IPS DF 6.9 (cell line): Measurements from ENCODE around the gene VPS33B.

Experiments
- DNase-seq: peaks from one replicate; pipeline ENCODE4 v3.0.0-alpha.2; 2013; ENCODE audit warnings: low read depth, low spot score
- H3K27ac ChIP-seq: one replicate; pipeline ENCODE4 v1.5.1; 2013; ENCODE audit warnings: low read length, control low read depth
- H3K27me3 ChIP-seq: 2 replicates; pipeline ENCODE4 v1.6.1; 2013; ENCODE audit warnings: mild to moderate bottlenecking, low read length; ENCODE audit not compliant: control insufficient read depth, insufficient read depth
- H3K36me3 ChIP-seq: 2 replicates; pipeline ENCODE4 v1.6.1; 2013; ENCODE audit warnings: low read length; ENCODE audit not compliant: control insufficient read depth, insufficient read depth
- H3K4me1 ChIP-seq: 2 replicates; pipeline ENCODE4 v1.6.1; 2013; ENCODE audit warnings: low read length; ENCODE audit not compliant: control insufficient read depth, insufficient read depth
- H3K4me3 ChIP-seq: 2 replicates; pipeline ENCODE4 v1.5.1; 2013; ENCODE audit warnings: mild to moderate bottlenecking, low read length
- H3K9me3 ChIP-seq: 2 replicates; pipeline ENCODE4 v1.6.1; 2013; ENCODE audit warnings: low read length, inconsistent platforms; ENCODE audit not compliant: control insufficient read depth, insufficient read depth
- WGBS: extraction: QIAGEN DNeasy Blood & Tissue Kit; methylation state at CpG from one replicate; pipeline ENCODE4 v1.1.7; 2013; ENCODE audit warnings: mixed read lengths, missing lambda C conversion rate; ENCODE audit not compliant: insufficient read length, insufficient coverage; 5-methylcytosine and 5-hydroxymethylcytosine counted together

The VPS33B gene

DNA sequence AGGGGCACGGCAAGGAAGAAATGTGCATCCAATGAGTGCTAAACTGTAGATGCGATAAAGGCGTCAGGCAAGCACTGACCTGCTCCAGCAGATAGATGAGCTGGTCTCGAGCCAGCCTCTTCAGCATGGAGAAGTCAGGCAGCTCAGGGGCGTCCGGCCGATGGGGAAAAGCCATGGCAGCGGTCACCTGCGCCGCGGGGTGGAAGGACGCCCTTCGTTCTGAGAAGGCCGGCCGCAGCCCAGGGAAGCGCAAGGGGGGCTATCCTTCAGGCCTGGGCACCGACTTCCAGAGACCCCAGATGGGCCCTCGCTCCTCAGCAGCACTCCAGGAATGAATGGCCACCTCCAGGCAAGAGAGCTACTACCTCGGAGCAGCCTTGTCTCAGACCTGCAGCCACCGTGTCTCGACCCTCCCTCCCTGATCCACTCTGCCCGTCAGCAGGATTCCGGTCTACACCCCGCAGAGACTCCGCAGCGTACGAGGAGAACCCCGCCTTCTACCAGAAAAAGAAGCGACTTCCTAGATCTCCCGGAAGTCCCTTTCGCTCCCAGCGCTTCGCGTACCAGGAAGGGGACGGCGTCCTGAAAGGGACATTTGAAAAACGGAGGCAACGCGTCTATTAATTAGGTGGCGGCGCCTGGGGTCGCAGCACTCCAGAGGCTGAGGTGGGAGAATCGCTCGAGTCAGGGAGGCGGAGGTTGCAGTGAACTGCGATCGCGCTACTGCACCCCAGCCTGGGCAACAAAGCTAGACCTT lies at the start of gene VPS33B:
Gene VPS33B, minus strand, starts transcription at position 520 of the 757 bp plus-strand sequence. Its CDS starts 345 bp downstream, at position 175.
- DNase-seq, result peak; percentile 72
- H3K4me3 ChIP-seq, result peak within 1 kb of the TSS; percentile 89
- no peaks in the 10 kb centered on the region for H3K36me3 ChIP-seq
- no peaks in the 10 kb centered on the region for H3K27me3 ChIP-seq
- no CpG with 5 or more reads among the region's 48 CpGs for WGBS
- no peaks in the 10 kb centered on the region for H3K4me1 ChIP-seq
- H3K27ac ChIP-seq, result no peak within 1 kb of the TSS
- no peaks in the 10 kb centered on the region for H3K9me3 ChIP-seq

DNA sequence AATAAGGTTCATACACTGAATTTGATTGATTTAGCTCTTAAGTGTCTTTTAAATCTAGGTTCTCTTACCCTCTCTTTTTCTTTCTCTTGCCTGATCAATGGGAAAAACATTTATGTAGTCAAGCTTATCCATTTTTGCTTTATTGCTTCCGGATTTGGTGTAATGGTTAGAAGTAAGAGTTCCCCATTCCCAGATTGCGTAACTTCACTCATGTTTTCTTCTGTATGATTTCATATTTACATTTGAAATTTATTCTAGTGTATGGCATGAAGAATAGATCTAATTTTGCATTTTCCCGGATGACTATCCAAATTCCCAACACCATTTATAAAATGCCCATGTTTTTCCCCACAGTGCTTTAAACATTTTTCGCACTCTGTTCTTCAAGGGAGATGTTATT lies 49.8 kb upstream of the VPS33B start:
- no CpG with 5 or more reads among the region's 4 CpGs for WGBS
- no peaks in the 10 kb centered on the region for H3K4me1 ChIP-seq
- H3K36me3 ChIP-seq, result no peaks in the 10 kb centered on the region
- H3K27me3 ChIP-seq, result no peaks in the 10 kb centered on the region
- no peaks in the 10 kb centered on the region for H3K9me3 ChIP-seq
- H3K27ac ChIP-seq, result no peak overlapping the region
- DNase-seq, result no peak
- H3K4me3 ChIP-seq, result no peak overlapping the region

DNA sequence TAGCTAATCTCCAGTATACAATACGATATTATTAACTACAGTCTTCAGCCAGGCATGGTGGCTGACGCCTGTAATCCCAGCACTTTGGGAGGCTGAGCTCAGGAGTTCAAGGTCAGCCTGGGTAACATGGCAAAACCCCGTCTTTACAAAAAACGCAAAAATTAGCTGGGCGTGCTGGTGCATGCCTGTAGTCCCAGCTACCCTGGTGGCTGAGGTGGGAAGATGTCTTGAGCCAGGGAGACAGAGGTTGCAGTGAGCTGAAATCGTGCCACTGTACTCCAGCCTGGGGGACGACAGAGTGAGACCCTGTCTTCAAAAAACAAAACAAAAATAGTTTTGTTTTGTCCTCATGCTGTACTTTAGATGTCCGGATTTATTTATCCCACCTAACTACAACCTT lies 48.5 kb upstream of the VPS33B start:
- no peaks in the 10 kb centered on the region for H3K4me1 ChIP-seq
- WGBS, result no CpG with 5 or more reads among the region's 8 CpGs
- H3K27me3 ChIP-seq, result no peaks in the 10 kb centered on the region
- no peak overlapping the region for H3K4me3 ChIP-seq
- H3K27ac ChIP-seq, result no peak overlapping the region
- no peaks in the 10 kb centered on the region for H3K9me3 ChIP-seq
- DNase-seq, result no peak
- no peaks in the 10 kb centered on the region for H3K36me3 ChIP-seq

DNA sequence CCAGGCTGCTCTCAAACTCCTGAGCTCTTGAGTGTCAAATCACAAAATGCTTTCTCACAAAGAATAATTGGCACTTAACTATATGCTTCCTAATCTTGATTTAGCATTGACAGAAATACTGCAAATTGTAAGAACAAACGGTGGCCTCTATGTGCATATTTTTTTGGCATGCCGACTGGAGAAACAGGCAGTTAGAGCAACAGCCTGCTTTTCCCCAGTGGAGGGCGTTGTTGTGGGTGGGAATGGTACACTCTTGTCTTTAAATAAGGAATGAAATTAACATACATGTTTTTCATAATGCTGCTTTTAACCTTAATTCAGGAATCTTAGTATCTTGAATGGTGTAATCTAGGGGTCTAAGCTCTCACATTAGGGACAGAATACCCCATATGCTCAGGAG lies 46.6 kb upstream of the VPS33B start:
- H3K4me3 ChIP-seq, result no peak overlapping the region
- no peaks in the 10 kb centered on the region for H3K36me3 ChIP-seq
- no CpG with 5 or more reads among the region's 3 CpGs for WGBS
- DNase-seq, result no peak
- no peak overlapping the region for H3K27ac ChIP-seq
- H3K4me1 ChIP-seq, result no peaks in the 10 kb centered on the region
- no peaks in the 10 kb centered on the region for H3K27me3 ChIP-seq
- H3K9me3 ChIP-seq, result no peaks in the 10 kb centered on the region

DNA sequence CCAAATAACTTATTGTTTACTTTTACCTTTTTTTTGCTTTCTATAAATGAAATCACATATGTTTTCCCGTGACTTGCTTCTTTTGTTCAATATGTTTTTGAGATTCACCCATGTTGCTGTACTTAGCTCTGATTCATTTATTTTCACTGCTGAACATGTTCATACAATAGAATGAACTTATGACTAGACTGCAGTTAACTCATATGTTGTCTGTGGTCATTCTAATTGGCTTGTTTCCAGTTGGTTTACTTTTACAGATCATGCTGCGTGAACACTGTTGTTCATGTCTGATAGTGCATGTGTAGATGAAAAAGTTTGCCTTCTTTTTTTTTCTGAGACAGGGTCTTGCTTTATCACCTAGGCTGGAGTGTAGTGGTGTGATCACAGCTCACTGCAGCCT lies 46.0 kb upstream of the VPS33B start:
- no CpG with 5 or more reads among the region's 2 CpGs for WGBS
- no peaks in the 10 kb centered on the region for H3K27me3 ChIP-seq

DNA sequence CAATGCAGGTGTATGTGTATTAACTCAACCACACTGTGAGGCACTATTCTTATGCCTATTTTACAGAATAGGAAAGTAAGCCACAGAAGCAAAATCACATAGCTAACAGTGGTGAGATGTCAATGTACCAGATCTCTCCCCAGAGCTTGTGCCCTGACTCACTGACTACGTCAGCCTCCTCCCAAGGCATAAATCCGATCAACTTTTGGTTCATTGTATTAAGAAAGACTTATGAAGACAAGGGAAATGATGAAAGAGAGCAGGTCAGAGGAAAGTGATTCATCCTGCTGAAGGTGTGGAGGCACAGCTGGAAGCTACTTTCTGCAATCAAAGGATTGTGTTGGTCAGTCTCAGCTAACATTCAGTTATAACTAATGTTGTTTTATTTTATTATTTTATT lies 44.6 kb upstream of the VPS33B start:
- no peak for DNase-seq
- no peaks in the 10 kb centered on the region for H3K9me3 ChIP-seq
- no peaks in the 10 kb centered on the region for H3K4me1 ChIP-seq
- H3K27ac ChIP-seq, result no peak overlapping the region
- H3K36me3 ChIP-seq, result 0 out of 2 replicates have a peak, but pooled peaks cover 2% of the 10 kb centered on the region
- H3K27me3 ChIP-seq, result no peaks in the 10 kb centered on the region
- no CpG with 5 or more reads among the region's 2 CpGs for WGBS
- H3K4me3 ChIP-seq, result no peak overlapping the region

More for the DNA sequence above, 46.0 kb upstream of the VPS33B start:
- H3K9me3 ChIP-seq, result no peaks in the 10 kb centered on the region
- H3K27ac ChIP-seq, result no peak overlapping the region
- H3K4me3 ChIP-seq, result no peak overlapping the region
- DNase-seq, result no peak
- no peaks in the 10 kb centered on the region for H3K4me1 ChIP-seq
- no peaks in the 10 kb centered on the region for H3K36me3 ChIP-seq

DNA sequence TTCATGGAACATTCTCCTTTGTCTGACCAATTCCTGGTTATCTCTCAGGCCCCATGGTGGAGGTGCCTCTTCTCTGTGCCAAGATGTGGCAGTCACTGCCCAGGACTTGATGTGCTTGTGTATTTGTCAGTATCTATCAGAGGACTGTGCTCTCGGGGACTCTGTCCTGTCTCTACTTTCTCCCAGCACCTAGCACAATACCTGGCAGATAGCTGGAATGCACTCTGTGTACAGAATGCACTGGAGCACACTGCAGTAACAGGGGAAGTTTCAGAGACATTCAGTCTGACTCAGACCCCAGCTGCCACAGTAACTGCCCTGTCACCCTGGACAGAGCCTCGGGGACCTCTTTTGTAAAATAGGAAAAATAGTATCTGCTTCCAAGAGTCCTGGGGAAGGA lies 43.1 kb upstream of the VPS33B start:
- H3K4me1 ChIP-seq, result no peaks in the 10 kb centered on the region
- H3K27ac ChIP-seq, result no peak overlapping the region
- H3K27me3 ChIP-seq, result no peaks in the 10 kb centered on the region
- 0 out of 2 replicates have a peak, but pooled peaks cover 2% of the 10 kb centered on the region for H3K36me3 ChIP-seq
- H3K9me3 ChIP-seq, result no peaks in the 10 kb centered on the region
- no peak for DNase-seq
- no peak overlapping the region for H3K4me3 ChIP-seq
- WGBS, result no CpG with 5 or more reads among the region's 2 CpGs

DNA sequence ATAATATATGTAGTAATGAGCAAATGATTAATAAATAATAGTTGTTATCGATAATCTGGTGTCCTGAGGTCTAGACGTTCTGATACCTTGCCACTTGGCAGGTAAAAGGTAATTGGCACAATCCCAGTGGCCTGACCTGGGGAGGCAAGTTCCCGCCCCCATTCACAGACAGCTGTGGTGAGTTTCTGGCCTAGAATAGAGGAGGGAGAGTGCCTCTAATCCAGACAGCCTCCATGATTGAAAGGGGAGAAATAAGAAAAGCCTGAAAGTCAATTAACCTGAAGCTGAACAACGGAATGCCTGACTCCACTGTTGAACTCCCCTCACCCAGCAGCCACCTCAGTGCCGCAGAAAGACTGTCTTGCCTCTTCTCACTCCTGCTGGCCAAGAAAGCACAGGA lies 39.6 kb upstream of the VPS33B start:
- Histone ChIP-seq H3K27ac (no peak overlapping the region), H3K36me3 (0 out of 2 replicates have a peak, but pooled peaks cover 2% of the 10 kb centered on the region), H3K27me3 (no peaks in the 10 kb centered on the region), H3K9me3 (no peaks in the 10 kb centered on the region), H3K4me3 (no peak overlapping the region), H3K4me1 (no peaks in the 10 kb centered on the region)
- no CpG with 5 or more reads among the region's 5 CpGs for WGBS
- DNase-seq, result no peak

DNA sequence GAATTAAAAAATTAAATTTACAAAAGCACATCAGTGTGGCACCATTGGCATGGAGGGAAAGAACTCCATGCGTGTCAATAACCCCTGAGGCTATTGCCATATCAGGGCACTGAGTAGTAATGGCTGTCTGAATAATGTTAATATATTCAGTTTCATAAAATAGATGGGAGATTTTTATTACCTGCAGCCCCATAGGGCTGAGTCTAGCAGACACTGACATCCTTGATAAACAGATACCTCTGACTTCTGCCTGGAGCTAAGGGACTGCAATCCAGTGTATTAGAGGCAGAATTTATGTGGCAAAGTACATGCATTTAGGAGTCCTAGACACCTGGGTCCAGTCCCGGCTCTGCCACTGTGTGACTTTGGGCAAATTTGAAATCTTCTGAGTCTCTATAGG lies 38.8 kb upstream of the VPS33B start:
- DNase-seq, result no peak
- Histone ChIP-seq H3K36me3 (0 out of 2 replicates have a peak, but pooled peaks cover 2% of the 10 kb centered on the region), H3K27ac (no peak overlapping the region), H3K4me3 (no peak overlapping the region), H3K9me3 (no peaks in the 10 kb centered on the region), H3K27me3 (no peaks in the 10 kb centered on the region), H3K4me1 (no peaks in the 10 kb centered on the region)
- WGBS, result no CpG with 5 or more reads among the region's 2 CpGs

DNA sequence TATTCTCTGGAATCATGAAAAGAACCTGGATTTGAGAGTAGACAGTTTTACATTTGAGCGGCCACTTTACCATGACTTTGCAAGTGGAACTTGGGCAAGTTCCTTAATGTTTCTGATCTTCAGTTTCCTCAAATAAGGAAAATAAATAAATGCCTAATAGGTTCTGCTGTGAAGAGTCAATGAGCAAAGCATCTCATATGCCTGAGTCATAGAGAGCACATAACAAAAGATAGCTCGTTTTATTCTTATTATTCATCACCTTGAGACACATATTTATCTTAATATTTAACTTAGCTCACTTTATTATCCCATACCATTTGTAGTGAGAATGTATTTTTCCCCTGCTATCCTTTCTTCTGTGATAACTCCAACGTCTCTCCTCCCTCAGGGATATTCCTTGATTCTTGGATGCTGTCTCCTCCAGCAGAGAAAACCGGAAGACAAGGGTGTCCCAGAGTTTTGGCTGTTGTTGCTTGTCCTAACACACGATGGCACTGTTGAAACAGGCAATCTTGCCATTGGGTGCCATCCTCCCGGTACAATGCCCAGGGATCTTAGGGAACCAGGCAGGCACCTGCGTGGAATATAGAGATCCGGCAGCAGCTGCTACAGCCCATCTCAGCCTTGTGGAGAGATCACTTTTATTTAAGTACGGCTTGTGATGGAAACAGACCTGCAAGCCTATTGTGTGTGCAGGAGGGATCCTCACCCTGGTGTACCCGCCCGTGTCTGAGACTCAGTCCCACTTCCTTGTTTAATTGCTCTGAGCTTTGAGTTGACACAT lies 33.3 kb upstream of the VPS33B start:
- H3K27me3 ChIP-seq, result no peaks in the 10 kb centered on the region
- H3K9me3 ChIP-seq, result no peaks in the 10 kb centered on the region
- WGBS, result no CpG with 5 or more reads among the region's 11 CpGs
- no peaks in the 10 kb centered on the region for H3K36me3 ChIP-seq
- H3K4me1 ChIP-seq, result no peaks in the 10 kb centered on the region
- peak; percentile 75 for DNase-seq
- no peak overlapping the region for H3K4me3 ChIP-seq
- no peak overlapping the region for H3K27ac ChIP-seq
